HL-60 (cell line): Measurements from ENCODE around the gene ACTA2.

Experiments
- DNase-seq, 2 experiments: peaks; one replicate each; pipeline ENCODE4 v3.0.0-alpha.2; 2010 to 2020; ENCODE audit warnings: low read depth in 1 of 2, low spot score in 1 of 2
- H3K27ac ChIP-seq: fragments of 250-450 bp; sonication (Bioruptor Pico); replicated peaks from 2 replicates; pipeline ENCODE4 v1.5.1; 2020; ENCODE audit warnings: mild to moderate bottlenecking, moderate library complexity
- H3K27me3 ChIP-seq: fragments of 250-450 bp; sonication (Bioruptor Pico); 2 replicates; pipeline ENCODE4 v1.5.1; 2021; ENCODE audit warnings: mild to moderate bottlenecking, moderate library complexity; ENCODE audit not compliant: insufficient read depth, poor library complexity, severe bottlenecking
- H3K4me3 ChIP-seq: replicated peaks from 2 replicates; pipeline ENCODE4 v1.5.1; 2011; ENCODE audit warnings: mild to moderate bottlenecking, control low read depth, low read length; ENCODE audit not compliant: insufficient read depth
- GABPA ChIP-seq: IDR thresholded peaks from 2 replicates; pipeline ENCODE4 v1.6.1; 2012; ENCODE audit warnings: low read depth
- POLR2AphosphoS5 ChIP-seq: IDR thresholded peaks from 2 replicates; pipeline ENCODE4 v1.6.1; 2012; ENCODE audit warnings: low read depth
- SPI1 ChIP-seq: IDR thresholded peaks from 2 replicates; pipeline ENCODE4 v1.6.1; 2012; ENCODE audit warnings: low read depth, mild to moderate bottlenecking, borderline replicate concordance
- TF ChIP-seq, protein P1 (sequence below): IDR thresholded peaks from 2 replicates; pipeline ENCODE4 v1.6.1; 2012; ENCODE audit warnings: low read depth; ENCODE audit not compliant: insufficient replicate concordance
- TF ChIP-seq, protein P2 (sequence below): IDR thresholded peaks from one replicate; pipeline ENCODE4 v1.5.1; 2011; ENCODE audit warnings: low read length, control low read depth, inconsistent platforms; ENCODE audit not compliant: insufficient read depth

The ACTA2 gene

DNA sequence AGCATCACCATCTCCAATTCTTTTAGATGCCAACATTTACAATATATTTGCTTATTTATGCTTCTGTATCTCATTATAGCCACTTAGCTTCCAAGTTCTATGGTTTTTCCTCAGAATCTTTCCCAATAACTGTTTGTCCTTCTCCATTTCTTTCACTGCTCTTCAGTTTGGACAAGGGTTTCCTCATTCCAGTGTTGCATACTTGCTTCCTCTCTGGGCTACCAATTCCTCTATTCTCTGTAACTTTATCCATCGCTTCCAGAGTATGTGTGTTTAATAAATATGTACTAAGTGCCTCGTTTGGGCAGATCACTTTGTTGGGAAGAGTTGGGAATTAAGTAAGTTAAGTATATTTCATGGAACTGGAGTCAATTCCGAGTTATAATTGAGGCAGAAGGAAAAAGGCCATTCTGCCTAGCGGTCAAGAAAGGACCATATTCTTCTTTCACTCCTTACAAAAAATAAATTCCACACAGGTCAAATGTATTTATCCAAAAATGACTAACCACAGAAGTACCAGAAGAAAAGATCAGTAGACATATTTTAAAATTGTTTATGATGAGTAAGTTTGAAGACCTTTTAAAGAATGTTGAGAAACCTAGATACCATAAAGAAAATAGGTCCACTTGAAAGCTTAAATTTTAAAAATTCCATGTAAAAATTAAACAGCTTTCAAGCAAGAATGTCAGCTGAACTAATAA is 61.7 kb downstream of the ACTA2 start:
- Histone ChIP-seq H3K27me3 (no peaks in the 10 kb centered on the region), H3K27ac (no peak overlapping the region), H3K4me3 (no peak overlapping the region)
- peak in 1 of 2 experiments; percentile 32 for DNase-seq
- TF ChIP-seq GABPA = no peak
- TF ChIP-seq POLR2AphosphoS5 = no peak
- TF ChIP-seq, protein P1, sequence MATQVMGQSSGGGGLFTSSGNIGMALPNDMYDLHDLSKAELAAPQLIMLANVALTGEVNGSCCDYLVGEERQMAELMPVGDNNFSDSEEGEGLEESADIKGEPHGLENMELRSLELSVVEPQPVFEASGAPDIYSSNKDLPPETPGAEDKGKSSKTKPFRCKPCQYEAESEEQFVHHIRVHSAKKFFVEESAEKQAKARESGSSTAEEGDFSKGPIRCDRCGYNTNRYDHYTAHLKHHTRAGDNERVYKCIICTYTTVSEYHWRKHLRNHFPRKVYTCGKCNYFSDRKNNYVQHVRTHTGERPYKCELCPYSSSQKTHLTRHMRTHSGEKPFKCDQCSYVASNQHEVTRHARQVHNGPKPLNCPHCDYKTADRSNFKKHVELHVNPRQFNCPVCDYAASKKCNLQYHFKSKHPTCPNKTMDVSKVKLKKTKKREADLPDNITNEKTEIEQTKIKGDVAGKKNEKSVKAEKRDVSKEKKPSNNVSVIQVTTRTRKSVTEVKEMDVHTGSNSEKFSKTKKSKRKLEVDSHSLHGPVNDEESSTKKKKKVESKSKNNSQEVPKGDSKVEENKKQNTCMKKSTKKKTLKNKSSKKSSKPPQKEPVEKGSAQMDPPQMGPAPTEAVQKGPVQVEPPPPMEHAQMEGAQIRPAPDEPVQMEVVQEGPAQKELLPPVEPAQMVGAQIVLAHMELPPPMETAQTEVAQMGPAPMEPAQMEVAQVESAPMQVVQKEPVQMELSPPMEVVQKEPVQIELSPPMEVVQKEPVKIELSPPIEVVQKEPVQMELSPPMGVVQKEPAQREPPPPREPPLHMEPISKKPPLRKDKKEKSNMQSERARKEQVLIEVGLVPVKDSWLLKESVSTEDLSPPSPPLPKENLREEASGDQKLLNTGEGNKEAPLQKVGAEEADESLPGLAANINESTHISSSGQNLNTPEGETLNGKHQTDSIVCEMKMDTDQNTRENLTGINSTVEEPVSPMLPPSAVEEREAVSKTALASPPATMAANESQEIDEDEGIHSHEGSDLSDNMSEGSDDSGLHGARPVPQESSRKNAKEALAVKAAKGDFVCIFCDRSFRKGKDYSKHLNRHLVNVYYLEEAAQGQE = no peak
- peak; percentile 47; the same call in 1 of the 2 replicates for TF ChIP-seq SPI1

DNA sequence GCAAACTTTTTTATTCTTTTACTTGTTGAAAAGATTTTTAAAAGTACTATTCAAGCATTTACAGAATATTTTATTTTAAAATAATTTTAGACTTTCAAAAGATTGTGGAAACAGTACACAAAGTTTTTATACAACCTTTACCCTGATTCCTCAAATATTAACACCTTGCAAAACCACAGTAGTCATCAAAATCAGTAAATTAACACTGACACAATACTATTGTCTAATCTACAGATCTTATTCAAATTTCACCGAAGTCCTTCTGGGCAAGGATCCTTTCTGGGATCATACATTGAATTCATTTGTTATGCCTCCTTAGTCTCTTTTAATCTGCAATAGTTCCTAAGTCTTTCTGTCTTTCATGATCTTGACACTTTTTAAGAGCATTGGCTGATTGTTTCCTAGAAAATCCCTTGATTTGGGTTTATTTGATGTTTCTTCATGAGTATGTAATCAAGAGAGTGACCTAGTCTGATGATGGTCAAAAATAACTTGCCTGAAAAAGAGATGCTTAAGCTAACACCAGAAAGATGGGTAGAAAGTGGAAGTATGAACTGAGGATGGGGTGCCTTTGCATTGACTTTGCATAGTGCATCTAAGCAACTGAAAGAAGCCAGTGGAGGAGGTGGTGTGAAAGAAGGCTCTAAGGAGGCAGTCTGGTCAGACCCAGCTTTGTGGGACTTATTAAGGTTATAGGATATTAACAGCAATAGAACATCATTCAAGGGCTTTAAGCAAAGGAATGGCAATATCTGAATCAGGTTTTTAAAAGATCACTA is 62.8 kb downstream of the ACTA2 start:
- Histone ChIP-seq H3K4me3 (no peak overlapping the region), H3K27ac (no peak overlapping the region), H3K27me3 (no peaks in the 10 kb centered on the region)
- TF ChIP-seq GABPA (no peak), POLR2AphosphoS5 (no peak), SPI1 (no peak)
- TF ChIP-seq, protein P1 = no peak
- TF ChIP-seq, protein P2, sequence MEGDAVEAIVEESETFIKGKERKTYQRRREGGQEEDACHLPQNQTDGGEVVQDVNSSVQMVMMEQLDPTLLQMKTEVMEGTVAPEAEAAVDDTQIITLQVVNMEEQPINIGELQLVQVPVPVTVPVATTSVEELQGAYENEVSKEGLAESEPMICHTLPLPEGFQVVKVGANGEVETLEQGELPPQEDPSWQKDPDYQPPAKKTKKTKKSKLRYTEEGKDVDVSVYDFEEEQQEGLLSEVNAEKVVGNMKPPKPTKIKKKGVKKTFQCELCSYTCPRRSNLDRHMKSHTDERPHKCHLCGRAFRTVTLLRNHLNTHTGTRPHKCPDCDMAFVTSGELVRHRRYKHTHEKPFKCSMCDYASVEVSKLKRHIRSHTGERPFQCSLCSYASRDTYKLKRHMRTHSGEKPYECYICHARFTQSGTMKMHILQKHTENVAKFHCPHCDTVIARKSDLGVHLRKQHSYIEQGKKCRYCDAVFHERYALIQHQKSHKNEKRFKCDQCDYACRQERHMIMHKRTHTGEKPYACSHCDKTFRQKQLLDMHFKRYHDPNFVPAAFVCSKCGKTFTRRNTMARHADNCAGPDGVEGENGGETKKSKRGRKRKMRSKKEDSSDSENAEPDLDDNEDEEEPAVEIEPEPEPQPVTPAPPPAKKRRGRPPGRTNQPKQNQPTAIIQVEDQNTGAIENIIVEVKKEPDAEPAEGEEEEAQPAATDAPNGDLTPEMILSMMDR = no peak
- no peak for DNase-seq

DNA sequence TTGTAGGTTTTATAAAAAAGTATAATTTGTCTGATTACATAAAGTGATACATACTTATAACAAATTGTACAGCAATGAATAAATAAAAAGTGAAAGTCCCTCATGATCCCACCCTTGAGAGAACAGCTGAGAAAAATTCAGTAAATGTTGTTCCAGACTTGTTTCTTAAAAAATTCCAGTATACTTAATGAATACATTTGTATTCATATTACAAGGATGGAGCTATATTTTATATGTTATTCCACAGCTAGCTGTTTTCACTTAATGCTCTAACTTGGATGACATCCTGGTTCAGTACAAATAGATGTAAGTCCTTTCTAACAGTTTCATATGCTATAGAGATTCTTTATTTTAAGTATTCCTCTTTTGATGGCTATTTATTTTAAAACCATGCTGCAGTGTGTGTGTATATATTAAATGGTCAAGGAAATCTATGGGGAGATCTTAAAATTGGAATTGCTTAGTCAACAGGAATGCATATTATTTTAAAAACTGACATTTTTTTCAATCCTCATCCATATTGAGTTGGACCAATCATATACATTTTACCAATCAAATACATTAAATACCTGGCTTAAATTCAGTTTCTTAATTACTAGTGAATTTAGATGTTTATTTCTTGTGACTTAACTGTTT is 63.6 kb downstream of the ACTA2 start:
- Histone ChIP-seq H3K4me3 (no peak overlapping the region), H3K27ac (no peak overlapping the region), H3K27me3 (no peaks in the 10 kb centered on the region)
- no peak for DNase-seq
- no peak for TF ChIP-seq GABPA
- no peak for TF ChIP-seq POLR2AphosphoS5
- TF ChIP-seq, protein P2 = no peak
- no peak for TF ChIP-seq SPI1
- TF ChIP-seq, protein P1 = no peak
